ENCODE data around the gene RADX.

DNA sequence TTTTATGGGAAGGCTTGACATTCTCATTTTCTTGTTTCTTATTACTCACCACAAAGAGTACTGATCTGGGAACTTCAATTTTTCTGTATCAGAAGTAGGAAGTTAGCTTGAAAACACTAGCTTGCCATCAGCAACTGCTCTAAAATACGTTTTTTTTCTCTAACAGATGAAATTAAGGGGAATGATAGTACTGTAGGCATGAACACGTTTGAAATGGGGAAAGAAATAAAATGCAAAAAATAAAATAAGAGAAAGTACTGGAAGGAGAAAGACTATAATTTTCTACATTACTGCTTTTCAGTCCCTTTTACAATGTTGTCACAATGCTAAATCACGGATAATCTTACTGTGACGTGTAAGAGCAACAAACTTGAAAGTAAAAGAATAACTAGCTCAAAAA lies 1.5 kb downstream of the RADX start:
- no peak for TF ChIP-seq EZH2 (optimal IDR thresholded peaks at IDR 0.05; ENCODE audit: low read depth, low read length)
- TF ChIP-seq, protein P1, sequence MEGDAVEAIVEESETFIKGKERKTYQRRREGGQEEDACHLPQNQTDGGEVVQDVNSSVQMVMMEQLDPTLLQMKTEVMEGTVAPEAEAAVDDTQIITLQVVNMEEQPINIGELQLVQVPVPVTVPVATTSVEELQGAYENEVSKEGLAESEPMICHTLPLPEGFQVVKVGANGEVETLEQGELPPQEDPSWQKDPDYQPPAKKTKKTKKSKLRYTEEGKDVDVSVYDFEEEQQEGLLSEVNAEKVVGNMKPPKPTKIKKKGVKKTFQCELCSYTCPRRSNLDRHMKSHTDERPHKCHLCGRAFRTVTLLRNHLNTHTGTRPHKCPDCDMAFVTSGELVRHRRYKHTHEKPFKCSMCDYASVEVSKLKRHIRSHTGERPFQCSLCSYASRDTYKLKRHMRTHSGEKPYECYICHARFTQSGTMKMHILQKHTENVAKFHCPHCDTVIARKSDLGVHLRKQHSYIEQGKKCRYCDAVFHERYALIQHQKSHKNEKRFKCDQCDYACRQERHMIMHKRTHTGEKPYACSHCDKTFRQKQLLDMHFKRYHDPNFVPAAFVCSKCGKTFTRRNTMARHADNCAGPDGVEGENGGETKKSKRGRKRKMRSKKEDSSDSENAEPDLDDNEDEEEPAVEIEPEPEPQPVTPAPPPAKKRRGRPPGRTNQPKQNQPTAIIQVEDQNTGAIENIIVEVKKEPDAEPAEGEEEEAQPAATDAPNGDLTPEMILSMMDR (IDR thresholded peaks at IDR 0.05; ENCODE audit: low read length): no peak
- TF ChIP-seq EZH2phosphoT487 (IDR thresholded peaks at IDR 0.05; ENCODE audit: low read length): no peak
